ACHN (cell line): ENCODE measurements around the gene CLK2.
"Not testable (repeated sequence)": the region's sequence is repeated elsewhere in the genome, so short reads cannot be mapped to it uniquely, and the experiment has no call there.

ENCODE experiments used
- DNase-seq: peaks from one replicate; pipeline ENCODE4 v3.0.0-alpha.2; 2015
- in situ Hi-C: cut with HindIII; loops from 2 replicates; pipeline ENCODE4 v1.10.0; 2017; ENCODE audit warnings: low sequenced_read_pairs, low pct_ligation_motif_present, low pct_unique_long_range_greater_than_20kb

Gene CLK2

GRCh38 chr1:155227261-155228095 lies 45.8 kb downstream of the CLK2 start:
- in situ Hi-C loops = no loop called here
- DNase-seq = peak; percentile 99

GRCh38 chr1:155226910-155227260 lies 46.4 kb downstream of the CLK2 start:
- in situ Hi-C loops = no loop called here
- no peak for DNase-seq

GRCh38 chr1:155226188-155226909 lies 47.0 kb downstream of the CLK2 start:
- DNase-seq = peak; percentile 90
- in situ Hi-C loops = no loop called here

- DNase-seq, in situ Hi-C loops: not testable (repeated sequence)
Measured at GRCh38 chr1:155225404-155225759, 47.9 kb downstream of the CLK2 start.

GRCh38 chr1:155223047-155223446 lies 50.3 kb downstream of the CLK2 start:
- in situ Hi-C loops = no loop called here
- no peak for DNase-seq

- in situ Hi-C loops, DNase-seq: not testable (repeated sequence)
Measured at GRCh38 chr1:155220211-155220965, 52.9 kb downstream of the CLK2 start.

GRCh38 chr1:155219592-155220031 lies 53.7 kb downstream of the CLK2 start:
- DNase-seq = no peak

GRCh38 chr1:155218854-155219591 lies 54.3 kb downstream of the CLK2 start:
- in situ Hi-C loops = no loop called here
- peak; percentile 37 for DNase-seq

More at GRCh38 chr1:155219592-155220031, 53.7 kb downstream of the CLK2 start:
- in situ Hi-C loops = no loop called here

GRCh38 chr1:155214702-155215101 lies 58.6 kb downstream of the CLK2 start:
- in situ Hi-C loops, DNase-seq: not testable (repeated sequence)
